ENCODE results near the gene MAVS. TPM values are rescaled to one million over a fixed set of nuclear protein-coding genes. Genes with fewer than 3 reads are reported as not detected.

The MAVS gene
- total RNA-seq, 1 experiment from 2014 or later, result 38.7 TPM

- Histone ChIP-seq H3K27me3 (ENCODE audit: low read length) (no peaks in the 10 kb centered on the region), H3K27ac (ENCODE audit: low read length) (no peak overlapping the region), H3K4me3 (ENCODE audit: low read length) (no peak overlapping the region), H2AFZ (ENCODE audit: low read length) (no peak overlapping the region), H3K4me2 (ENCODE audit: low read length) (no peak overlapping the region), H3K4me1 (ENCODE audit: insufficient read depth, low read length) (no peaks in the 10 kb centered on the region), H4K20me1 (ENCODE audit: low read length) (no peaks in the 10 kb centered on the region), H3K79me2 (ENCODE audit: low read length) (no peaks in the 10 kb centered on the region), H3K9ac (ENCODE audit: low read length) (no peak overlapping the region), H3F3A (ENCODE audit: low read length, unreplicated experiment) (no peaks in the 10 kb centered on the region), H3K9me2 (replicated peaks; ENCODE audit: low read length) (no peaks in the 10 kb centered on the region), H3K9me3 (ENCODE audit: low read length) (no peaks in the 10 kb centered on the region), H3K36me3 (ENCODE audit: low read depth, low read length) (peaks cover 50% of the 10 kb centered on the region)
- ChIA-PET CTCF (no interaction called here), POLR2A (ENCODE audit: unreplicated experiment) (no interaction called here)
- intact Hi-C loops (cut with micrococcal nuclease), result no loop called here
- TF ChIP-seq EZH2phosphoT487 (IDR thresholded peaks at IDR 0.05; ENCODE audit: borderline replicate concordance, low read length) (no peak), EZH2 (IDR thresholded peaks at IDR 0.05; ENCODE audit: low read length, unreplicated experiment) (no peak), CTCF (conservative IDR thresholded peaks at IDR 0.05; ENCODE audit: low read depth, low read length) (no peak)
- ATAC-seq (peak; percentile 21), DNase-seq (no peak)
- no TSS peak for BruUV-seq (replicated peaks)
Observed at GRCh38 chr20:3869839-3870634, 23.4 kb downstream of the MAVS start.

GRCh38 chr20:3871550-3872265 lies 25.1 kb downstream of the MAVS start:
- H3K9ac ChIP-seq (ENCODE audit: low read length), result no peak overlapping the region
- no peaks in the 10 kb centered on the region for H3F3A ChIP-seq (ENCODE audit: low read length, unreplicated experiment)
- no peak overlapping the region for H3K4me3 ChIP-seq (ENCODE audit: low read length)
- H3K9me2 ChIP-seq (replicated peaks; ENCODE audit: low read length), result no peaks in the 10 kb centered on the region
- ATAC-seq, result no peak
- intact Hi-C loops (cut with micrococcal nuclease), result no loop called here
- H3K79me2 ChIP-seq (ENCODE audit: low read length), result no peaks in the 10 kb centered on the region
- H3K4me1 ChIP-seq (ENCODE audit: insufficient read depth, low read length), result no peaks in the 10 kb centered on the region
- H4K20me1 ChIP-seq (ENCODE audit: low read length), result no peaks in the 10 kb centered on the region
- peak; percentile 35 for DNase-seq
- no peak overlapping the region for H2AFZ ChIP-seq (ENCODE audit: low read length)
- H3K27me3 ChIP-seq (ENCODE audit: low read length), result no peaks in the 10 kb centered on the region
- POLR2A ChIA-PET (ENCODE audit: unreplicated experiment), result no interaction called here
- H3K27ac ChIP-seq (ENCODE audit: low read length), result no peak overlapping the region
- H3K4me2 ChIP-seq (ENCODE audit: low read length), result no peak overlapping the region
- H3K36me3 ChIP-seq (ENCODE audit: low read depth, low read length), result peaks cover 36% of the 10 kb centered on the region
- H3K9me3 ChIP-seq (ENCODE audit: low read length), result no peaks in the 10 kb centered on the region
- TF ChIP-seq EZH2 (IDR thresholded peaks at IDR 0.05; ENCODE audit: low read length, unreplicated experiment) (no peak), CTCF (conservative IDR thresholded peaks at IDR 0.05; ENCODE audit: low read depth, low read length) (no peak), EZH2phosphoT487 (IDR thresholded peaks at IDR 0.05; ENCODE audit: borderline replicate concordance, low read length) (no peak)
- CTCF ChIA-PET, result no interaction called here
- no TSS peak for BruUV-seq (replicated peaks)

- POLR2A ChIA-PET (ENCODE audit: unreplicated experiment), result no interaction called here
- no peak overlapping the region for H3K27ac ChIP-seq (ENCODE audit: low read length)
- BruUV-seq (replicated peaks), result no TSS peak
Observed at GRCh38 chr20:3873507-3873906, 26.9 kb downstream of the MAVS start.

More at GRCh38 chr20:3873507-3873906, 26.9 kb downstream of the MAVS start:
- TF ChIP-seq CTCF (conservative IDR thresholded peaks at IDR 0.05; ENCODE audit: low read depth, low read length) (no peak), EZH2phosphoT487 (IDR thresholded peaks at IDR 0.05; ENCODE audit: borderline replicate concordance, low read length) (no peak), EZH2 (IDR thresholded peaks at IDR 0.05; ENCODE audit: low read length, unreplicated experiment) (no peak)
- DNase-seq, result no peak
- Histone ChIP-seq H3K9ac (ENCODE audit: low read length) (no peak overlapping the region), H3K36me3 (ENCODE audit: low read depth, low read length) (peaks cover 24% of the 10 kb centered on the region), H3K27me3 (ENCODE audit: low read length) (no peaks in the 10 kb centered on the region), H3F3A (ENCODE audit: low read length, unreplicated experiment) (no peaks in the 10 kb centered on the region), H3K4me1 (ENCODE audit: insufficient read depth, low read length) (no peaks in the 10 kb centered on the region), H3K79me2 (ENCODE audit: low read length) (no peaks in the 10 kb centered on the region), H3K9me3 (ENCODE audit: low read length) (no peaks in the 10 kb centered on the region), H2AFZ (ENCODE audit: low read length) (no peak overlapping the region), H4K20me1 (ENCODE audit: low read length) (no peaks in the 10 kb centered on the region), H3K4me2 (ENCODE audit: low read length) (no peak overlapping the region), H3K9me2 (replicated peaks; ENCODE audit: low read length) (no peaks in the 10 kb centered on the region), H3K4me3 (ENCODE audit: low read length) (no peak overlapping the region)
- ATAC-seq, result no peak
- CTCF ChIA-PET, result no interaction called here
- intact Hi-C loops (cut with micrococcal nuclease), result no loop called here
